ENCODE results near the gene DOCK2.

- TF ChIP-seq CTCF (IDR thresholded peaks at IDR 0.05 in 4 of 5, conservative IDR thresholded peaks at IDR 0.05 in 1 of 5) (no peak), POLR2A (IDR thresholded peaks at IDR 0.05) (no peak)
These were observed 140.1 kb downstream of the DOCK2 start for GRCh38 chr5:169777159-169777558.
